Right lobe of liver (tissue), 4 donors: ENCODE measurements around the gene GP1BB.

Experiments used
- POLR2A ChIP-seq: fragments of 450-650 bp; IDR thresholded peaks from one replicate; pipeline ENCODE4 v1.6.1; 2017; ENCODE audit warnings: antibody characterized with exemption, mild to moderate bottlenecking
- TF ChIP-seq, protein P1 (sequence below), 4 donors: fragments of 200-600 bp in 3 of 4; fragments of 450-650 bp in 1 of 4; IDR thresholded peaks; one replicate each; pipeline versions ENCODE4 v1.5.1 to v1.8.0; 2016 to 2022; ENCODE audit warnings: antibody characterized with exemption in 4 of 4, mild to moderate bottlenecking in 2 of 4
- donor health status: DM: no; HTN: no; CAD: no.
- donor health status: DM: no; HTN: no; CAD: no.
- donor health status: DM: no; HTN: yes; CAD: no.

DNA sequence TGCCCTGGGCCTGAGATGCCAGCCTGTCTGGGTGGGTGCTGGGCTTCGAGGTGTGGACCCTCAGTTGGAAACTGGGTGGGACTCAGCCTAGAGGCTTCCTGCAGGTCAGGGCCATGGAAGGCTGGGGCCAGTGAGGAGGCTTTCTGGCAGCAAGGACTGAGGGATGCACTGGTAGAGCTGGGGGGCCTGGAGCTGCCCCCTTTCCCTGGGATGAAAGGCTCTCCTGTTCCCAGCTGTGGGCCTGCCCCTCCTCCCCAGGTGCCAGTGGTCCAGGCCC lies 6.6 kb upstream of the GP1BB start:
- TF ChIP-seq, protein P1, sequence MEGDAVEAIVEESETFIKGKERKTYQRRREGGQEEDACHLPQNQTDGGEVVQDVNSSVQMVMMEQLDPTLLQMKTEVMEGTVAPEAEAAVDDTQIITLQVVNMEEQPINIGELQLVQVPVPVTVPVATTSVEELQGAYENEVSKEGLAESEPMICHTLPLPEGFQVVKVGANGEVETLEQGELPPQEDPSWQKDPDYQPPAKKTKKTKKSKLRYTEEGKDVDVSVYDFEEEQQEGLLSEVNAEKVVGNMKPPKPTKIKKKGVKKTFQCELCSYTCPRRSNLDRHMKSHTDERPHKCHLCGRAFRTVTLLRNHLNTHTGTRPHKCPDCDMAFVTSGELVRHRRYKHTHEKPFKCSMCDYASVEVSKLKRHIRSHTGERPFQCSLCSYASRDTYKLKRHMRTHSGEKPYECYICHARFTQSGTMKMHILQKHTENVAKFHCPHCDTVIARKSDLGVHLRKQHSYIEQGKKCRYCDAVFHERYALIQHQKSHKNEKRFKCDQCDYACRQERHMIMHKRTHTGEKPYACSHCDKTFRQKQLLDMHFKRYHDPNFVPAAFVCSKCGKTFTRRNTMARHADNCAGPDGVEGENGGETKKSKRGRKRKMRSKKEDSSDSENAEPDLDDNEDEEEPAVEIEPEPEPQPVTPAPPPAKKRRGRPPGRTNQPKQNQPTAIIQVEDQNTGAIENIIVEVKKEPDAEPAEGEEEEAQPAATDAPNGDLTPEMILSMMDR (IDR thresholded peaks at IDR 0.05) = no peak
- TF ChIP-seq POLR2A = no peak
